ENCODE measurements around the gene RHBDL3.

The RHBDL3 gene

GRCh38 chr17:32267690-32268205 lies 2.1 kb downstream of the RHBDL3 start:
- no peak for FAIRE-seq

GRCh38 chr17:32268734-32269288 lies 3.2 kb downstream of the RHBDL3 start:
- no peak for FAIRE-seq

- FAIRE-seq = no peak
Observed at GRCh38 chr17:32269377-32269776, 3.7 kb downstream of the RHBDL3 start.

GRCh38 chr17:32271844-32272243 lies 6.2 kb downstream of the RHBDL3 start:
- FAIRE-seq = no peak

GRCh38 chr17:32274101-32274500 lies 8.5 kb downstream of the RHBDL3 start:
- FAIRE-seq = no peak

GRCh38 chr17:32274643-32275042 lies 9.0 kb downstream of the RHBDL3 start:
- no peak for FAIRE-seq

GRCh38 chr17:32275060-32276042 lies 9.7 kb downstream of the RHBDL3 start:
- FAIRE-seq = no peak

GRCh38 chr17:32276171-32276601 lies 10.6 kb downstream of the RHBDL3 start:
- FAIRE-seq = no peak

- no peak for FAIRE-seq
Observed at GRCh38 chr17:32277284-32277683, 11.7 kb downstream of the RHBDL3 start.

- FAIRE-seq = no peak
Observed at GRCh38 chr17:32278815-32279214, 13.2 kb downstream of the RHBDL3 start.

GRCh38 chr17:32279891-32280716 lies 14.5 kb downstream of the RHBDL3 start:
- FAIRE-seq = no peak

- FAIRE-seq = no peak
Observed at GRCh38 chr17:32281011-32281451, 15.4 kb downstream of the RHBDL3 start.

- FAIRE-seq = no peak
Observed at GRCh38 chr17:32283745-32284201, 18.1 kb downstream of the RHBDL3 start.

GRCh38 chr17:32285306-32285705 lies 19.7 kb downstream of the RHBDL3 start:
- no peak for FAIRE-seq

- no peak for FAIRE-seq
Observed at GRCh38 chr17:32285746-32286517, 20.3 kb downstream of the RHBDL3 start.

GRCh38 chr17:32286518-32286900 lies 20.9 kb downstream of the RHBDL3 start:
- FAIRE-seq = no peak

- FAIRE-seq = no peak
Observed at GRCh38 chr17:32287804-32288511, 22.3 kb downstream of the RHBDL3 start.

- no peak for FAIRE-seq
Observed at GRCh38 chr17:32288615-32289014, 23.0 kb downstream of the RHBDL3 start.

- FAIRE-seq = no peak
Observed at GRCh38 chr17:32289471-32290070, 23.9 kb downstream of the RHBDL3 start.

GRCh38 chr17:32292094-32292493 lies 26.5 kb downstream of the RHBDL3 start:
- no peak for FAIRE-seq

- no peak for FAIRE-seq
Observed at GRCh38 chr17:32297424-32297823, 31.8 kb downstream of the RHBDL3 start.

Data from A204.1 (cell line).